GM12892 (cell line): ENCODE measurements around the gene C1orf185.

Experiments used
- POLR2A ChIP-seq: IDR thresholded peaks from 2 replicates; pipeline ENCODE4 v1.6.1; 2011; ENCODE audit warnings: low read depth, low read length, control low read depth
- POLR2AphosphoS5 ChIP-seq: IDR thresholded peaks from 2 replicates; pipeline ENCODE4 v1.6.1; 2011; ENCODE audit warnings: low read depth, low read length, control low read depth

DNA sequence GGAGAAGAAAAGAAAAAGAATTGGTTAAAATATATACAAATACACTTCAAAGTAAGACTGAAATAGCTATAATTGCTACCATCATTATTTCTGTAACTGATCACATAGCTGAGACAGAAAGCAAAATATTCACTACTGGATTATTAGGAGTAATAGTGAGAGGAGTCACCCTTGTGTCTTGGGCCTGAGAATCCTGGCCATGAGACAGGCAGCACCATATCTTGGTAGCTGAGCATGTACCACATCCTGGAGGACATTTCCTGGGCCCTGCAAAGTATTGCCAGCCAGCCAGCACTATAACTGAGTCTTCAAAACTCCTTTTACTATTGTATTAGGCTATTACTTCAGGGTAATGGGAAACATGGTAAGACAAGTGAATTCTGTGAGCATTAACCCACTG, 63.5 kb downstream of the C1orf185 start:
- no peak for TF ChIP-seq POLR2AphosphoS5
- TF ChIP-seq POLR2A: no peak
